Fibroblast of pulmonary artery (primary cell): Measurements from ENCODE around the gene KRT86.

Experiments used
- DNase-seq: peaks from one replicate; pipeline ENCODE4 v3.0.0-alpha.2; 2010; ENCODE audit warnings: low read depth
- H3K4me3 ChIP-seq: replicated peaks from 2 replicates; pipeline ENCODE4 v1.5.1; 2011; ENCODE audit warnings: low read depth, mild to moderate bottlenecking, control low read depth, low read length, moderate library complexity
- CTCF ChIP-seq: IDR thresholded peaks from 2 replicates; pipeline ENCODE4 v1.5.1; 2011; ENCODE audit warnings: mild to moderate bottlenecking, control low read depth, low read length, inconsistent platforms; ENCODE audit errors: missing control alignments

KRT86 gene

GRCh38 chr12:52277486-52278245, 3.2 kb downstream of the KRT86 start:
- H3K4me3 ChIP-seq = no peak overlapping the region
- TF ChIP-seq CTCF = no peak
- peak; percentile 16 for DNase-seq

- peak; percentile 86 for TF ChIP-seq CTCF
- DNase-seq = peak; percentile 79
- no peak overlapping the region for H3K4me3 ChIP-seq
These were observed 4.4 kb downstream of the KRT86 start for GRCh38 chr12:52278575-52279421.

- peak; percentile 12 for DNase-seq
- no peak overlapping the region for H3K4me3 ChIP-seq
- no peak for TF ChIP-seq CTCF
These were observed 5.2 kb downstream of the KRT86 start for GRCh38 chr12:52279422-52280318.

- TF ChIP-seq CTCF = no peak
- no peak overlapping the region for H3K4me3 ChIP-seq
- peak; percentile 97 for DNase-seq
These were observed 5.9 kb downstream of the KRT86 start for GRCh38 chr12:52280319-52280795.

GRCh38 chr12:52280796-52281560, 6.5 kb downstream of the KRT86 start:
- DNase-seq = peak; percentile 98
- H3K4me3 ChIP-seq = no peak overlapping the region

More at GRCh38 chr12:52280796-52281560, 6.5 kb downstream of the KRT86 start:
- no peak for TF ChIP-seq CTCF
